Neural progenitor cell (in vitro differentiated cells): ENCODE measurements around the gene MAP4K1. TPM values are rescaled to one million over a fixed set of nuclear protein-coding genes. Genes with fewer than 3 reads are reported as not detected.
A peak's percentile ranks its signal among the peaks of the same experiment; 100 is the strongest.

Experiments used
- DNase-seq: peaks from one replicate; pipeline ENCODE4 v3.0.0-alpha.2; 2016; ENCODE audit warnings: low spot score
- H2AFZ ChIP-seq: fragments of 200-600 bp; sonication (generic); replicated peaks from 2 replicates; pipeline ENCODE4 v1.6.1; 2016; ENCODE audit warnings: antibody characterized with exemption
- H3F3A ChIP-seq: fragments of 200-600 bp; sonication (generic); 2 replicates; pipeline ENCODE4 v1.6.1; 2016; ENCODE audit warnings: antibody characterized with exemption, low read depth
- H3K27ac ChIP-seq: fragments of 200-600 bp; sonication (generic); 2 replicates; pipeline ENCODE4 v1.5.1; 2016; ENCODE audit warnings: mild to moderate bottlenecking
- H3K27me3 ChIP-seq: fragments of 200-600 bp; sonication (generic); 2 replicates; pipeline ENCODE4 v1.6.1; 2016; ENCODE audit warnings: mild to moderate bottlenecking, moderate library complexity
- H3K36me3 ChIP-seq: fragments of 200-600 bp; sonication (generic); 2 replicates; pipeline ENCODE4 v1.5.1; 2016
- H3K4me1 ChIP-seq: fragments of 200-600 bp; sonication (generic); 2 replicates; pipeline ENCODE4 v1.6.1; 2016; ENCODE audit warnings: mixed run types
- H3K4me2 ChIP-seq: fragments of 200-600 bp; sonication (generic); 2 replicates; pipeline ENCODE4 v1.6.1; 2016
- H3K4me3 ChIP-seq: fragments of 200-600 bp; sonication (generic); 2 replicates; pipeline ENCODE4 v1.5.1; 2016
- H3K79me2 ChIP-seq: fragments of 200-600 bp; sonication (generic); 2 replicates; pipeline ENCODE4 v1.6.1; 2016; ENCODE audit warnings: low read depth
- H3K9ac ChIP-seq: fragments of 200-600 bp; sonication (generic); 2 replicates; pipeline ENCODE4 v1.6.1; 2016
- H3K9me3 ChIP-seq: fragments of 200-600 bp; sonication (generic); 2 replicates; pipeline ENCODE4 v1.5.1; 2016; ENCODE audit warnings: low read depth
- H4K20me1 ChIP-seq: fragments of 200-600 bp; sonication (generic); 2 replicates; pipeline ENCODE4 v1.6.1; 2016; ENCODE audit warnings: low read depth
- H3K27ac Mint-ChIP-seq: 3 replicates; pipeline ENCODE4 v1.8.0; 2021; ENCODE audit warnings: mixed read lengths
- H3K27me3 Mint-ChIP-seq: 2 replicates; pipeline ENCODE4 v1.8.0; 2022; ENCODE audit warnings: low read depth, mild to moderate bottlenecking, inconsistent platforms, moderate library complexity, mixed read lengths; ENCODE audit not compliant: insufficient read depth
- H3K36me3 Mint-ChIP-seq: 3 replicates; pipeline ENCODE4 v1.8.0; 2021; ENCODE audit warnings: mixed read lengths
- H3K4me1 Mint-ChIP-seq: 3 replicates; pipeline ENCODE4 v1.8.0; 2021; ENCODE audit warnings: mixed read lengths
- H3K4me3 Mint-ChIP-seq: 3 replicates; pipeline ENCODE4 v1.8.0; 2021; ENCODE audit warnings: mild to moderate bottlenecking, moderate library complexity, mixed read lengths
- H3K9me3 Mint-ChIP-seq: 3 replicates; pipeline ENCODE4 v1.8.0; 2020; ENCODE audit warnings: mixed read lengths
- EZH2 ChIP-seq: fragments of 200-600 bp; sonication (generic); IDR thresholded peaks from 2 replicates; pipeline ENCODE4 v1.6.1; 2017; ENCODE audit warnings: antibody characterized with exemption, mild to moderate bottlenecking, moderate library complexity
- EZH2phosphoT487 ChIP-seq: fragments of 200-600 bp; sonication (generic); IDR thresholded peaks from 2 replicates; pipeline ENCODE4 v1.6.1; 2017; ENCODE audit warnings: antibody characterized with exemption
- total RNA-seq: library from RNA; depleted of rRNA; stranded (reverse); fragments of >200 nt; gene quantifications from 2 replicates; pipeline ENCODE4 v1.2.3, GENCODE V29; 2015; ENCODE audit warnings: low replicate concordance
- TF ChIP-seq, protein P1 (sequence below): fragments of 200-600 bp; sonication (generic); IDR thresholded peaks from 2 replicates; pipeline ENCODE4 v1.5.1; 2017; ENCODE audit warnings: antibody characterized with exemption, mild to moderate bottlenecking

Gene MAP4K1
- total RNA-seq, 1 donor from 2014 or later, result 3.6 TPM

- no peak for DNase-seq
- no peak overlapping the region for H3K9ac ChIP-seq
- Mint-ChIP-seq H3K4me1 (peaks cover 67% of the 10 kb centered on the region), H3K4me3 (peak overlapping the region; percentile 25), H3K27me3 (no peaks in the 10 kb centered on the region), H3K36me3 (peaks cover 15% of the 10 kb centered on the region), H3K27ac (peak overlapping the region; percentile 83), H3K9me3 (no peaks in the 10 kb centered on the region)
- H3K27me3 ChIP-seq, result no peaks in the 10 kb centered on the region
- no peaks in the 10 kb centered on the region for H3K36me3 ChIP-seq
- H3K9me3 ChIP-seq, result no peaks in the 10 kb centered on the region
- peaks cover 100% of the 10 kb centered on the region for H4K20me1 ChIP-seq
- H3K27ac ChIP-seq, result peak overlapping the region; percentile 42
- H3K4me1 ChIP-seq, result peaks cover 48% of the 10 kb centered on the region
- H3K4me2 ChIP-seq, result peak overlapping the region; percentile 56
- peaks cover 21% of the 10 kb centered on the region for H3F3A ChIP-seq
- H2AFZ ChIP-seq, result no peak overlapping the region
- H3K4me3 ChIP-seq, result peak overlapping the region; percentile 17
- TF ChIP-seq EZH2phosphoT487 (no peak), EZH2 (no peak)
- TF ChIP-seq, protein P1, sequence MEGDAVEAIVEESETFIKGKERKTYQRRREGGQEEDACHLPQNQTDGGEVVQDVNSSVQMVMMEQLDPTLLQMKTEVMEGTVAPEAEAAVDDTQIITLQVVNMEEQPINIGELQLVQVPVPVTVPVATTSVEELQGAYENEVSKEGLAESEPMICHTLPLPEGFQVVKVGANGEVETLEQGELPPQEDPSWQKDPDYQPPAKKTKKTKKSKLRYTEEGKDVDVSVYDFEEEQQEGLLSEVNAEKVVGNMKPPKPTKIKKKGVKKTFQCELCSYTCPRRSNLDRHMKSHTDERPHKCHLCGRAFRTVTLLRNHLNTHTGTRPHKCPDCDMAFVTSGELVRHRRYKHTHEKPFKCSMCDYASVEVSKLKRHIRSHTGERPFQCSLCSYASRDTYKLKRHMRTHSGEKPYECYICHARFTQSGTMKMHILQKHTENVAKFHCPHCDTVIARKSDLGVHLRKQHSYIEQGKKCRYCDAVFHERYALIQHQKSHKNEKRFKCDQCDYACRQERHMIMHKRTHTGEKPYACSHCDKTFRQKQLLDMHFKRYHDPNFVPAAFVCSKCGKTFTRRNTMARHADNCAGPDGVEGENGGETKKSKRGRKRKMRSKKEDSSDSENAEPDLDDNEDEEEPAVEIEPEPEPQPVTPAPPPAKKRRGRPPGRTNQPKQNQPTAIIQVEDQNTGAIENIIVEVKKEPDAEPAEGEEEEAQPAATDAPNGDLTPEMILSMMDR, result no peak
- peaks cover 100% of the 10 kb centered on the region for H3K79me2 ChIP-seq
Measured at GRCh38 chr19:38654628-38655055, 36.9 kb upstream of the MAP4K1 start.

DNA sequence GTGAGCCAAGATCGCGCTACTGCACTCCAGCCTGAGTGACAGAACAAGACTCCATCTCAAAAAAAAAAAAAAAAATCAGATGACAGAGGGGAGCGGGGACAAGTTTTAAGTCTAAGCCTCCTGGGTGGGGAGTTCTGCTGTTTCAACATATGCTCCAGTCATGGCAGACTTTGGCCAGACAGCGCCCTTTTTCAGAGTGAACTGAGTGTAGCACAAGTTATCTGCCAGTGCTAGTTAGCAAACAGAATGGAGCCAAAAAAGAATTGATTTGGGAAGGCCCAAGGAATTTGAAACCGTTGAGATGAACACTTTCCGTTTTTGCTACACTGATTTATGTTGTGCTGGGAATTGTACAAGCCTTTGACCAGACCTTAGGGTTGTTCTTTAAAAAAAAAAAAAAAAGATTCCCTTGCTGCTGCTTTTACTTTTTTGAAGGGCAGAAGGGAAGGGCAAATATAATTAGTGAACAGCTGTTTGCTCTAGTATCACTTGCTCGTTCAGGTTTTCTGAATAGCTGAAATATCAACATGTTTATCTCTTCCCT, 35.3 kb upstream of the MAP4K1 start:
- peaks cover 51% of the 10 kb centered on the region for H3K4me1 ChIP-seq
- Mint-ChIP-seq H3K27me3 (peaks cover 2% of the 10 kb centered on the region), H3K4me3 (no peak overlapping the region), H3K27ac (no peak overlapping the region), H3K4me1 (peaks cover 67% of the 10 kb centered on the region), H3K36me3 (peaks cover 17% of the 10 kb centered on the region), H3K9me3 (no peaks in the 10 kb centered on the region)
- peaks cover 100% of the 10 kb centered on the region for H3K79me2 ChIP-seq
- H3K27ac ChIP-seq, result no peak overlapping the region
- H3K9ac ChIP-seq, result no peak overlapping the region
- no peaks in the 10 kb centered on the region for H3K36me3 ChIP-seq
- no peaks in the 10 kb centered on the region for H3K27me3 ChIP-seq
- H3K4me2 ChIP-seq, result no peak overlapping the region
- no peaks in the 10 kb centered on the region for H3K9me3 ChIP-seq
- peaks cover 21% of the 10 kb centered on the region for H3F3A ChIP-seq
- H3K4me3 ChIP-seq, result no peak overlapping the region
- DNase-seq, result no peak
- no peak for TF ChIP-seq EZH2phosphoT487
- no peak for TF ChIP-seq EZH2
- TF ChIP-seq, protein P1, result no peak
- H4K20me1 ChIP-seq, result peaks cover 100% of the 10 kb centered on the region
- H2AFZ ChIP-seq, result no peak overlapping the region

DNA sequence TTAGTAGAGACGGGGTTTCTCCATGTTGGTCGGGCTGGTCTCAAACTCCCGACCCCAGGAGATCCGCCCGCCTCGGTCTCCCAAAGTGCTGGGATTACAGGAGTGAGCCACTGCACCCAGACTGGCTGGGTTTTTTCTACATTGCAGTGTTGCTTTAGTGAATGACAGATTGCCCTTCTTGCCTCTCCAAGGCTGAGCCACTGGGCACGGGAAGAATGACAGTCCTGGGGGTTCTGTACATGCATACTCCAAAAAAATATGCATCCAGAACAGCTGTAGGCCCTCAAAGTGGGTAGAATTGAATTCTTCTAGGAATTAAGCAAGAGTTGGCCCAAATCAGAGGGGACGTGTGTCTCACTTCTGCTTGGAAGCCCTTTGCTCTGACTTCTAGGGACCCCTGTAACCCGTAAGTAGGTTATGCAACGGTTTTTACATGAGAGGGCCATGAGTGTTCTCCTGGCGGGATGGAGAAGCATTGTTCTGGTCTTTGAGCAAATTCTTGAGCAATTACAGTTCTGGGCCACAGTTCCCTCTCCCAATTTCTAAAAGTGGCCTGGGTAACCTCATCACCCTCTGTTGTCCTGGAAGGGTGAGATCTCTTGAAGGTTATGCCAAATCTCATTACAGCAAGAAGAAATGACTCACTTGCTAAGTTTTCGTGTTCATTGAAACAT, 33.3 kb upstream of the MAP4K1 start:
- peaks cover 44% of the 10 kb centered on the region for H3K4me1 ChIP-seq

More for the DNA sequence above, 33.3 kb upstream of the MAP4K1 start:
- H3K36me3 ChIP-seq, result no peaks in the 10 kb centered on the region
- H3K27ac ChIP-seq, result no peak overlapping the region
- peaks cover 21% of the 10 kb centered on the region for H3F3A ChIP-seq
- H3K4me2 ChIP-seq, result peak overlapping the region; percentile 90
- peaks cover 81% of the 10 kb centered on the region for H4K20me1 ChIP-seq
- H3K9me3 ChIP-seq, result no peaks in the 10 kb centered on the region
- no peak overlapping the region for H3K4me3 ChIP-seq
- no peak for DNase-seq
- Mint-ChIP-seq H3K27ac (no peak overlapping the region), H3K4me1 (peaks cover 49% of the 10 kb centered on the region), H3K4me3 (peak overlapping the region; percentile 35), H3K9me3 (no peaks in the 10 kb centered on the region), H3K27me3 (peaks cover 2% of the 10 kb centered on the region), H3K36me3 (peaks cover 8% of the 10 kb centered on the region)
- H2AFZ ChIP-seq, result no peak overlapping the region
- no peak overlapping the region for H3K9ac ChIP-seq
- H3K27me3 ChIP-seq, result no peaks in the 10 kb centered on the region
- TF ChIP-seq EZH2phosphoT487 (no peak), EZH2 (no peak)
- TF ChIP-seq, protein P1, result no peak
- peaks cover 85% of the 10 kb centered on the region for H3K79me2 ChIP-seq
